WERI-Rb-1 (cell line): ENCODE measurements around the gene INSIG1.

Experiments
- DNase-seq: peaks from one replicate; pipeline ENCODE4 v3.0.0-alpha.2; 2020
- H3K27ac ChIP-seq: fragments of 250-450 bp; sonication (Bioruptor Pico); 2 replicates; pipeline ENCODE4 v1.5.1; 2020; ENCODE audit warnings: mild to moderate bottlenecking, moderate library complexity
- H3K27me3 ChIP-seq: fragments of 250-450 bp; sonication (Bioruptor Pico); 2 replicates; pipeline ENCODE4 v1.5.1; 2021; ENCODE audit warnings: mild to moderate bottlenecking, low read depth, moderate library complexity; ENCODE audit not compliant: insufficient read depth, severe bottlenecking
- H3K36me3 ChIP-seq: fragments of 250-450 bp; sonication (Bioruptor Pico); 2 replicates; pipeline ENCODE4 v1.5.1; 2020; ENCODE audit warnings: mild to moderate bottlenecking, moderate library complexity
- H3K4me3 ChIP-seq: 2 replicates; pipeline ENCODE4 v1.5.1; 2011; ENCODE audit warnings: low read depth, mild to moderate bottlenecking, control low read depth, low read length
- H3K9me3 ChIP-seq: fragments of 250-450 bp; sonication (Bioruptor Pico); 2 replicates; pipeline ENCODE4 v1.5.1; 2021; ENCODE audit warnings: mild to moderate bottlenecking, moderate library complexity; ENCODE audit not compliant: severe bottlenecking
- CTCF ChIP-seq: IDR thresholded peaks from 2 replicates; pipeline ENCODE4 v1.5.1; 2011; ENCODE audit warnings: low read depth, mild to moderate bottlenecking, control low read depth, inconsistent platforms, low read length

Gene INSIG1

GRCh38 chr7:155267023-155267422 is 30.7 kb upstream of the INSIG1 start:
- no peaks in the 10 kb centered on the region for H3K27me3 ChIP-seq
- H3K4me3 ChIP-seq = no peak overlapping the region
- H3K9me3 ChIP-seq = no peaks in the 10 kb centered on the region
- no peak overlapping the region for H3K27ac ChIP-seq
- H3K36me3 ChIP-seq = no peaks in the 10 kb centered on the region
- no peak for TF ChIP-seq CTCF
- no peak for DNase-seq

GRCh38 chr7:155267436-155267835 is 30.2 kb upstream of the INSIG1 start:
- H3K36me3 ChIP-seq = no peaks in the 10 kb centered on the region
- DNase-seq = no peak
- H3K27me3 ChIP-seq = no peaks in the 10 kb centered on the region
- no peaks in the 10 kb centered on the region for H3K9me3 ChIP-seq
- no peak overlapping the region for H3K27ac ChIP-seq
- no peak for TF ChIP-seq CTCF
- no peak overlapping the region for H3K4me3 ChIP-seq

- DNase-seq = no peak
- H3K27me3 ChIP-seq = no peaks in the 10 kb centered on the region
- no peaks in the 10 kb centered on the region for H3K36me3 ChIP-seq
- no peak for TF ChIP-seq CTCF
- H3K4me3 ChIP-seq = no peak overlapping the region
- H3K27ac ChIP-seq = no peak overlapping the region
- no peaks in the 10 kb centered on the region for H3K9me3 ChIP-seq
These were observed 29.5 kb upstream of the INSIG1 start for GRCh38 chr7:155268211-155268610.

GRCh38 chr7:155268921-155269650 is 28.6 kb upstream of the INSIG1 start:
- TF ChIP-seq CTCF = no peak
- Histone ChIP-seq H3K27me3 (no peaks in the 10 kb centered on the region), H3K9me3 (no peaks in the 10 kb centered on the region), H3K4me3 (no peak overlapping the region), H3K36me3 (no peaks in the 10 kb centered on the region), H3K27ac (no peak overlapping the region)
- no peak for DNase-seq

GRCh38 chr7:155269766-155270585 is 27.7 kb upstream of the INSIG1 start:
- H3K27me3 ChIP-seq = no peaks in the 10 kb centered on the region
- no peak overlapping the region for H3K4me3 ChIP-seq
- no peaks in the 10 kb centered on the region for H3K9me3 ChIP-seq
- no peak for DNase-seq
- no peaks in the 10 kb centered on the region for H3K36me3 ChIP-seq
- TF ChIP-seq CTCF = no peak
- H3K27ac ChIP-seq = no peak overlapping the region
